Measurements from ENCODE around the gene NHEJ1. TPM values are rescaled to one million over a fixed set of nuclear protein-coding genes. Genes with fewer than 3 reads are reported as not detected.
A peak's percentile ranks its signal among the peaks of the same experiment; 100 is the strongest.

The NHEJ1 gene
- total and polyA plus RNA-seq, 2 of the 13 experiments (the other 11 are each of a cell fraction or from before 2014, with no cell fraction given): 30.0 to 30.7 TPM

DNA sequence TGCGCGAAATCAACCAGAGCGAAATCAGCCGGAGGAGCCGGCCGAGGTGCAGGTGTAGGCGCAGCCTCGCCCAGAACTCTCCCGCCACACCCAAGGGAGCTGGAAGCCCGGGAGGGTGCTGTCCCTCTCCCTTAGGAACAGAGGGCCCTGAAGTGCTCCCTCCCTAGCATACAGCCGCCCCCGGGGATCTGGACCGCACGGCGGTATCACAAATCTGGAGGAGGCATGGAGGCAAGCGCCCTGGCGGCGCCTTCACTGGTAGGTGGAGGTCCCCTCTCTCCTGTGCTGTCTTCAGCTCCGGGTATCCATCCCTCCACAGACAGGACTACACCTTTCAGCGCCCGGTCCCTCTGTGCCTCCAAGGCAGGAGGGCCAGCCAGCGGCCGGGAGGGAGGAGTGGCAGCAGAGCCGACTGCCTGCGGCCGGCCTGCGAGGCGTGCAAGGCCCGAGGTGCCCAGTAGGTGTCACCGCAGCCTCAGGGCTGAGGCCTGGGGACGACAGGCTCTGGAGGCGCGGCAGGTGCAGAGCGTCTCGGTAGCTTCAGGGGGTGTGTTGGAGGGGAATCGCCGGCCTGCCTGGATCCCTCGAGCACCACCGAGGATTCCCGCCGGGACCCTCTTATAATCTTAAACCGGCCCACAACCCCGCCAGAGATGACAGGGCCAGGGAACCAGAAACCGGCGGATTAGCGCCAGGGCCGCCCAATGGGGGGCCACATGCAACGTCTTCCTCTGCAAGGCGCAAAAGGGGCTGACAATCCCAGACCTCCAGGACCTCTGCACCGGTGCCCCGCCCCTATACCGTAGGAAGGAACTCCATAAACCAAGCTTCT, 102.7 kb downstream of the NHEJ1 start (continued):
- TF ChIP-seq ZNF264 (CRISPR knock-in tag; IDR thresholded peaks at IDR 0.05) (no peak), ZBTB10 (CRISPR knock-in tag; IDR thresholded peaks at IDR 0.05; ENCODE audit: borderline replicate concordance) (no peak), GATAD2A (CRISPR knock-in tag; IDR thresholded peaks at IDR 0.05) (0 out of 2 replicates have a peak, but pooled peaks have one; percentile 51), ZNF383 (CRISPR knock-in tag; IDR thresholded peaks at IDR 0.05; ENCODE audit: borderline replicate concordance) (no peak), STAG1 (CRISPR knock-in tag; IDR thresholded peaks at IDR 0.05) (peak; percentile 100), MTERF4 (CRISPR knock-in tag; IDR thresholded peaks at IDR 0.05) (no peak; the same call in 1 of the 2 replicates), ZNF782 (CRISPR knock-in tag; IDR thresholded peaks at IDR 0.05; ENCODE audit: borderline replicate concordance) (no peak), AKAP8 (CRISPR knock-in tag; IDR thresholded peaks at IDR 0.05) (0 out of 2 replicates have a peak, but pooled peaks have one; percentile 30), MTF2 (CRISPR knock-in tag; IDR thresholded peaks at IDR 0.05; ENCODE audit: borderline replicate concordance) (no peak; the same call in 1 of the 2 replicates), BRCA1 (CRISPR knock-in tag; IDR thresholded peaks at IDR 0.05) (no peak), ZMYM2 (CRISPR knock-in tag; IDR thresholded peaks at IDR 0.05) (no peak), ZFP36L1 (CRISPR knock-in tag; IDR thresholded peaks at IDR 0.05) (no peak), PHF5A (CRISPR knock-in tag; IDR thresholded peaks at IDR 0.05; ENCODE audit: low read depth, unreplicated experiment) (no peak), RARG (CRISPR knock-in tag; IDR thresholded peaks at IDR 0.05; ENCODE audit: low read depth) (no peak), ZNF644 (CRISPR knock-in tag; IDR thresholded peaks at IDR 0.05; ENCODE audit: low read depth) (no peak), HMG20B (CRISPR knock-in tag; conservative IDR thresholded peaks at IDR 0.05) (0 out of 2 replicates have a peak, but pooled peaks have one; percentile 33), RXRB (CRISPR knock-in tag; IDR thresholded peaks at IDR 0.05; ENCODE audit: borderline replicate concordance) (peak; percentile 70; the same call in 1 of the 2 replicates), SNRNP70 (IDR thresholded peaks at IDR 0.05; ENCODE audit: low read depth, low read length) (no peak), ZBTB21 (CRISPR knock-in tag; IDR thresholded peaks at IDR 0.05) (no peak)
- TF ChIP-seq, protein P1, sequence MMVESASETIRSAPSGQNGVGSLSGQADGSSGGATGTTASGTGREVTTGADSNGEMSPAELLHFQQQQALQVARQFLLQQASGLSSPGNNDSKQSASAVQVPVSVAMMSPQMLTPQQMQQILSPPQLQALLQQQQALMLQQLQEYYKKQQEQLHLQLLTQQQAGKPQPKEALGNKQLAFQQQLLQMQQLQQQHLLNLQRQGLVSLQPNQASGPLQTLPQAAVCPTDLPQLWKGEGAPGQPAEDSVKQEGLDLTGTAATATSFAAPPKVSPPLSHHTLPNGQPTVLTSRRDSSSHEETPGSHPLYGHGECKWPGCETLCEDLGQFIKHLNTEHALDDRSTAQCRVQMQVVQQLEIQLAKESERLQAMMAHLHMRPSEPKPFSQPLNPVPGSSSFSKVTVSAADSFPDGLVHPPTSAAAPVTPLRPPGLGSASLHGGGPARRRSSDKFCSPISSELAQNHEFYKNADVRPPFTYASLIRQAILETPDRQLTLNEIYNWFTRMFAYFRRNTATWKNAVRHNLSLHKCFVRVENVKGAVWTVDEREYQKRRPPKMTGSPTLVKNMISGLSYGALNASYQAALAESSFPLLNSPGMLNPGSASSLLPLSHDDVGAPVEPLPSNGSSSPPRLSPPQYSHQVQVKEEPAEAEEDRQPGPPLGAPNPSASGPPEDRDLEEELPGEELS (CRISPR knock-in tag; IDR thresholded peaks at IDR 0.05): peak; percentile 55; the same call in 1 of the 2 replicates
- TF ChIP-seq, protein P2, sequence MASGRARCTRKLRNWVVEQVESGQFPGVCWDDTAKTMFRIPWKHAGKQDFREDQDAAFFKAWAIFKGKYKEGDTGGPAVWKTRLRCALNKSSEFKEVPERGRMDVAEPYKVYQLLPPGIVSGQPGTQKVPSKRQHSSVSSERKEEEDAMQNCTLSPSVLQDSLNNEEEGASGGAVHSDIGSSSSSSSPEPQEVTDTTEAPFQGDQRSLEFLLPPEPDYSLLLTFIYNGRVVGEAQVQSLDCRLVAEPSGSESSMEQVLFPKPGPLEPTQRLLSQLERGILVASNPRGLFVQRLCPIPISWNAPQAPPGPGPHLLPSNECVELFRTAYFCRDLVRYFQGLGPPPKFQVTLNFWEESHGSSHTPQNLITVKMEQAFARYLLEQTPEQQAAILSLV (CRISPR knock-in tag; IDR thresholded peaks at IDR 0.05; ENCODE audit: borderline replicate concordance): peak; percentile 82; the same call in 1 of the 2 replicates

All from HepG2 (cell line).